DOHH2 (cell line): ENCODE measurements around the gene RRBP1.

Experiments
- CTCF ChIP-seq: fragments of 200-600 bp; sonication (generic); IDR thresholded peaks from one replicate; pipeline ENCODE4 v1.5.1; 2014; ENCODE audit warnings: antibody characterized with exemption, mild to moderate bottlenecking, low read depth, low read length; ENCODE audit not compliant: poor library complexity, severe bottlenecking
- EZH2phosphoT487 ChIP-seq: fragments of 200-600 bp; sonication (generic); IDR thresholded peaks from 2 replicates; pipeline ENCODE4 v1.6.1; 2017; ENCODE audit warnings: borderline replicate concordance, mild to moderate bottlenecking, antibody characterized with exemption, low read length, moderate library complexity, mixed read lengths

- TF ChIP-seq CTCF (no peak), EZH2phosphoT487 (no peak)
Measured at GRCh38 chr20:17684077-17684888, 2.2 kb upstream of the RRBP1 start.
